ENCODE measurements around the gene HLCS.
A peak's percentile ranks its signal among the peaks of the same experiment; 100 is the strongest.

HLCS gene

DNA sequence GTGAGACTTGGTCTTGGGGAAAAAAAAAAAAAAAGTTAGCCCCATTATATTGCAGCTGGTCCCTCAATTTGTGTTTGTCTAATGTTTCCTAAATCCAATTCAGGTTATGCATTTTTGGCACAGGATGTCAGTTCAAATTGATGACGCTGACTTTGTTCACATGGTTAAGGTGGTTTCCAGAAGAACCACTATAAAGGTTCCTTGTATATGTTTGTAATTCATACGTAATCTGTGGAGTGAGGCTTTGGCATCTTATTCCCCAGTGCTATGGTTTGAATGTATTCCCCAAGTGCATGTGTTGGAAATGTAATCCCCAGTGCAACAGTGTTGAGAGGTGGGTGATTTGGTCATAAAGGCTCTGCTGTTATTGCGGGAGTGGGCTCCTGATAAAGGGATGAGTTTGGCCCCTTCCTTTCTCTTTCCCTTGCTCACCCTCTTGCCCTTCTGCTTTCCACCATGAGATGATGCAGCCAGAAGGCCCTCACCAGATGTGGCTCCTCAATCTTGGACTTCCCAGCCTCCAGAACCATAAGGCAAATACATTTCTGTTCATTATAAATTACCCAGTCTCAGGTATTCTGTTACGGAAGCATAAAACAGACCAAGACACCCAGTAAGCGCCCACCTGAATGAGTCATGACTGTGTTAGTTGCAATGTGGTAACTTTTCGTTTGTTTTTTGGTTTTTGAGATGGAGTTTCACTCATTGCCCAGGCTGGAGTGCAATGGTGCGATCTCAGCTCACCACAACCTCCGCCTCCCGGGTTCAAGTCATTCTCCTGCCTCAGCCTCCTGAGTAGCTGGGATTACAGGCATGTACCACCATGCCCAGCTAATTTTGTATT lies 19.5 kb upstream of the HLCS start:
- no peak for DNase-seq

- no peak for DNase-seq
These were observed 15.7 kb upstream of the HLCS start for GRCh38 chr21:36981977-36982700.

DNA sequence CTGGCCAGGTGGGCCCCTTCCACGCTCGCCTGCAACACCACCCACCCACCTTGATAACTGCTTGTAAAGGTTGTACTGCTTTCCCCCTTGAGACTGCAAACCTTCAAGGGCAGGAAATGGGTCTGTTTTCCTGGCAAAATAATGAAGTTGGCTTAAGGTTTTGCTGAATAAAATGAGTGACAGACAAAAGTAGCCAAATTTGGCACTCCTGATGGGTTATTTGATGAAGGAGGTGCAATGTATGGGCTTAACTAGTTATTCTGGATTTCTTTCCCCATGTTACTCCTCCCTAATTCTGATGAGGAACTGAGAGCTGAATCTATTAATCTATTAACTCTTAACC lies 14.6 kb upstream of the HLCS start:
- no peak for DNase-seq

DNA sequence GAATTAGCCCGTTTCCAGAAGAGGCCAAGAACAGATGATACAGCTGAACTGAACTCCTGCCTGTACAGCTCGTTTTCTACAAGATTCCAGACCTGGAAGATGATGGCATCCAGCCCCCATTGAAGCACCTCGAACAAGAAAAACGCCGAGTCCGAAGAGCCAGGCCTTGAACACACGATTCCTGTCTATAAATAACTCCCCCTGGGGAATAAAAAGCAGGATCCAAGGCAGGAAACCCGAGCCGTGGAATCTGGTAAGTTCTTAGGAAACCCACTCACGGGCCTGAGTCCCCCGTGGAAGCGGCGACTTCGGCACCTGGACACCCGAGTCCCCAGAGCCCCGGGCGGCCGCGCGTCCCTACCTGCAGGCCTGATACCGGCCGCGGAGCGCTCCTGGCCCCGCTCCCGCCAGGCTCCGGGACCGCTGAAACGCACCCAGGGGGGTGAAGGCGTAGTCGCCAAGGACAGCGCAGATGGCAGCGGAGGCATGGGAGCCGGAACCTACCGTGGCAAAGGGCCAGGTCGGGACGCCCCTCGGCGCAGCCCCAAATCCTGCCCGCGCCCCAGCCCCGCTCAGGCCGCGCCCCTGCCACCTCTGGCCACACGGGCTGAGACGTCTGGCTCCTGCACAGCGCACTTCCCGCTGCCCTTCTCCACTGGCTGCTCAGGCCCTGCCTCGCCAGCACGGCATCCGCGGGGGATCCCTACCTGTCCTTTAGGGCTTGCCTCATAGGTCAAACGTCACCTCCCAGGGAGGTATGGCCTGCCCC lies 14.0 kb upstream of the HLCS start:
- DNase-seq = no peak

DNA sequence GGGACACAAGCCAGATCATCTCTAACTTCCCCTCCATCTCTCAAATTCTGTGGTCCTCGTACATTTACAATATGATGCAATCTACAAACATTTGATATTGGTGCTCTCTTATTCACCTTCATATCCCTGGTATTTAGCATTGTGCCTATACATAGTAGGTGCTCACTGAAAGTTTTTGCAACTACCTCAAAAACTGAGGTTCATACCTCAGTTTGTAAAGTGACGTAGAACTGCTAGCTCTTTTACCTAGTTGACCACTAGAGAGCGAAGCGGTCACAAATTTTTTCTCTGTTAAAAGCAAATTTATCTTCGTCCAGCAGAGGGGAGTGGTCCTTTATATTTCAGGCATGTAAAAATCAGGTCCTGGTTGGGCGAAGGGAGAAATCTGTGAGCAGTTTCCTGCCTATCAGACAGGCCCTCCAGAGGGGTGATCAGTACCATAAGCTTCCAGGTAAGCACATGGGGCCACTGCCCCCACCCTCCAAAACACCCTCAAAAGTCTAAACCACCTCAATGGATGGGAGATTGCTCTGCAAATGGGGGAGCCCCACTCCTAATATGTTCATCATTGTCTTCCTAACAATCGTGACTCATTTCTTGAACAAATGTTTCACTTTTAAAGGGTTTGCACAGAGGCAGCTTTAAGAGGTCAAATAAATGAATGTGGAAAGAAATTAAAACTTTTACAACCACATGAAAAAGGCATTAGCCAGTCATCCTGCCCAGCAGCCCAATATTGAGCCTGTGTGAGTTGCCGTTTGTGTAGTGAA lies 10.6 kb upstream of the HLCS start:
- DNase-seq = peak; percentile 83

- DNase-seq = no peak
These were observed 9.9 kb upstream of the HLCS start for GRCh38 chr21:36976228-36976861.

GRCh38 chr21:36974851-36975192 lies 8.4 kb upstream of the HLCS start:
- no peak for DNase-seq

GRCh38 chr21:36973986-36974850 lies 7.7 kb upstream of the HLCS start:
- no peak for DNase-seq

GRCh38 chr21:36968976-36969375 lies 2.5 kb upstream of the HLCS start:
- DNase-seq = no peak

DNA sequence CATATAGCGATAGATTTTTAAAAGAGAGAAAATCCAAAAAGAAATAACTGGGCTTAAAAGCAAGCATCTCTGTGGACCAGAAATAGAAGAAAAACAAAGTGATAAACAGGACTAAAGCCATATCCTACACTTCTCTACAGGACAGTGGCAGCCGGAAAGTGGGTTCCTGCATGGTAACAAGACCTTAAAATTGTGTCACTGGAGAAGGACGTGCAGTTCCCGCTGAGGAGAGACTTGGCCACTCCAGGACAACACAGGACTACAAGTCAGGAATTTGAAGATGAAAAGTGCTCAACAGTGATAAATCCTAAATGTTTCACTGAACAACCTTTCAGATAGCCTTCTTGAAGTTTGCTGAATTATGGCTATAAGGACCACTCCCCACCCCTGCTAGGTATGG lies 1.9 kb upstream of the HLCS start:
- DNase-seq = no peak

DNA sequence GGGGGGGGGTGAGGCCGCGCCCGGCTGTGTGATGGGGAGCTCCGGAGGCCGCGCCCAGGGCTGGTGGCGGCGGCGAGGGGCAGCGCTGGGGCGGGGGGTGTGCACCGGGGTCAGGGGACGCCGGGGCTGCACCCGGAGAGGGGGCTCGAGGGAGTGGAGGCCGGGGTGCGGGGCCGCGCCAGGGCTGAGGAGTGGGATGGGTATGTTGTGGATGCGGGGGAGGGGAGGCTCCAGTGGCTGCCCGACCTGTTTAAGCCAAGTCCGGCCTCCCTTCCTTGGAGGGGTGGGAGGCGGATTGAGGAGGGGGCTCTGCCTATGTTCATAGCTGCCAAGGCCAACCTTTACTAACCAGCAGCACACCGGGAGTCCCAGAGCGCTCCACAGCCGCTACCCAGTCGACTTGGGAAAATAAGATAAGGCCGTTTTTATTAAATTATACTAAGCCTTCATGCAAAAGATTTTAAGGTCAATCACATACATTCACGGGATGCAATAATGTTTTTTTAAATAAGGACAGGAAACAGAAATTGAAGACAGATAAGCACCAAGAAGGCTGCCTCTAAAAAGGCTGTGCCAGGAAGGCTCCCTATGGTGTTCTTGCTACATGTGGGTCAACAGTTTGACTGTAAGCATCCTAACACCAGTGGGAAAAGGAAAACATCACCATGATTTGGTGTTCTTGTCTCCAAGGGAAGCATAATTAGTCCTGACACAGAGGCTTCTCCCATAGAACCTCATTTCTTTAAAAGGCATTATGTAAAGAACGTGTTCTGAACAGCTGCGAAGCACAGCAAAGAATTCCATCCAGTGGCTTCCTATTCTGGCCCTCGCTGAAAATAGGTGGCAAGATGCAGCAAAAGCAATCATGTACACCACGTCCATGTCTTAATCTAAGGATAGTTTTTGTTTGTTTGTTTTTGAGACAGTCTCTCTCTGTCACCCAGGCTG lies 626 bp upstream of the HLCS start:
- no peak for DNase-seq

- DNase-seq = no peak
These were observed 776 bp downstream of the HLCS start for GRCh38 chr21:36965720-36966065.

- no peak for DNase-seq
These were observed 1.4 kb downstream of the HLCS start for GRCh38 chr21:36964827-36965719.

DNA sequence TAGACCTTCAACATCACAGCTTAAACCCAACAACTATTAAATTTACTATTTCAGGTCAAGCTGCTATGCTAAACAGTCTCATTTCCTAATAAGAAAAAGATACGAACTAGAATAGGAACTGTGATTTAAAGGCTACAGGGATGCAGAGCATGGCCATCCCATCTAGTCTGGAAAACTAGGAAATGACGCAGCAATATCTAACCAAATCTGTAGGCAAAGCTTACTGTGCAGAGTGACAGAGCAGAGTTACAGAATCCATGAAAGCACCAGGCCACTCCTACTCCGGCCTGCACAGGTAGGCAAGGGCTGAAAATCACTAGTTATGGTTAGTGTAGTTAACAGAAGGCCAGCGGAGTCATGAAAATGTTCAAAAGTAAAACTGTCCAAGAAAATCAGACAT lies 2.1 kb downstream of the HLCS start:
- no peak for DNase-seq

- DNase-seq = no peak
These were observed 4.2 kb downstream of the HLCS start for GRCh38 chr21:36962098-36962780.

GRCh38 chr21:36960676-36961284 lies 5.7 kb downstream of the HLCS start:
- DNase-seq = no peak

- DNase-seq = no peak
These were observed 7.2 kb downstream of the HLCS start for GRCh38 chr21:36959020-36959835.
